Fibroblast of pulmonary artery (primary cell): ENCODE data around the gene DDIT3.

Source experiments
- DNase-seq: peaks from one replicate; pipeline ENCODE4 v3.0.0-alpha.2; 2010; ENCODE audit warnings: low read depth
- H3K4me3 ChIP-seq: replicated peaks from 2 replicates; pipeline ENCODE4 v1.5.1; 2011; ENCODE audit warnings: low read depth, mild to moderate bottlenecking, control low read depth, low read length, moderate library complexity
- CTCF ChIP-seq: IDR thresholded peaks from 2 replicates; pipeline ENCODE4 v1.5.1; 2011; ENCODE audit warnings: mild to moderate bottlenecking, control low read depth, low read length, inconsistent platforms; ENCODE audit errors: missing control alignments

Gene DDIT3

DNA sequence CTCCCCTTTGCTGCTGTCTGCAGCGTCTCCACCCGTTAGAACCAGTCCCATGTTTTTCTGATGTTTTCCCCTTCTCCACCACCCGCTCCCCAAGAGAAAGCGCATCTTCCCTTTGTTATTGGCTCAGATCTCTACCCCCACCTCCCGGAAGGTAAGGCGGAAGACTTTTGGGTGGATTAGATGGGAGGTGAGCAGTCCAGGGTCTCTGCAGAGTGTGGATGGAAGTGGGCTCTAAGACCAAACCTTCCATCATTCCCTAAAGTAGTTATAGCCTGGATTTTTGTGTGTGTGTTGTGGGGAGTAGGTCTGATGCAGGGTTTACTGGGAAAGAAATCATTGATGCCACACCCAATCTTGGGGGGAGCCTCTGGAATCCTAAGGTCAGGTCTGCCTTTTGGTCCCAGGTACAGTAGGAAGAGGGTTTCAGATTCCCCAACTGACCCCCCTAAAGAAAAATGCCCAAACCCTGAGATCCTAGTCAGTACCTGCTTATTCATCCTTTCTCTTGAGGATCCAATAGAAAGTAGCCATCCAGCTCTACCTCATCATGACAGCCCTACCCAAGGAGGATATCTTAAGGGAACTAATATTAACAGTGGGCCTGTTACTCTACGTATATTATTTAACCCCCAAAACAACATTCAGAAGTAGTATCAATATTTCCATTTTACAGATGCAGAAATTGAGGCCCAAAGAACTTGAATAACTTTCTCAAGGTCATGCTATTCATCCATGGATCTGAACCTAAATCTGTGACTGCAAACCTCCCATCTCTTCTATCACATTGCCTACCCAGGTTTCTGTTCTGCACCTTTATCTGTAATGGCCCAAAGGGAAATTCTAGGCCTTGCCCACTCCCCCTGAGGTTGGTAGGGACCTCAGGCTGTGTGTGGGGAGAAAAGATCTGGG lies 30.6 kb upstream of the DDIT3 start:
- no peak for TF ChIP-seq CTCF
- no peak overlapping the region for H3K4me3 ChIP-seq
- DNase-seq, result no peak

DNA sequence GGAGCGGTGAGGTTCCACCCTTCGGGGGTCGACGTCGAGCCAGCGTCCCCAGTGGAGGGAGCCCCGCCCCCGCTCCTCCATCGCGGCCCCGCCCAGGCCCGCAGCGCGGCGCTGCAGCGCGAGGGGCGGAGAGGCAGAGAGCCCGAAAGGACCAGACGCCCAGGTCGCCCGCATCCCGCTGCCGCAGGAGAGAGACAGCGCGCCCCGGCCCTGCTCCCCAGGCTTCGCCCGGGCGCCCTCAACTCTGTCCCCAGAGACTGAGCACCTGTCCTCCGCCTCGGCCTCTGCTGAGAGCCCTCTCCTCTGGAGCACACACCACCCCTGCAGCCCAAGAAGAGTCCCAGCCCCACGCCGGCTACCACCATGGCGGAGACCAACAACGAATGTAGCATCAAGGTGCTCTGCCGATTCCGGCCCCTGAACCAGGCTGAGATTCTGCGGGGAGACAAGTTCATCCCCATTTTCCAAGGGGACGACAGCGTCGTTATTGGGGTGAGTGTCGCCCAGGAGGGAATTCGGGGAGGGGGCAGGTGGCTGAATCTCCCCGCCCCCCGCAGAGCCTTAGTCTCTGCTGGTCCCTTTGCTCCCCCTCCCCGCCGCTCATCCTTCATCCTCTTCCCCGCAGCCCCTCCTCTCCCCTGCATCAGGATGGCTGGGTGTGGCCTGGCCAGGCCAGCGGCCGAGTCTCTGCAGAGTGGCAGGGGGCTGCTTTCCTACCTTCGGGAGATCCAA lies 29.8 kb upstream of the DDIT3 start, which contains the start of gene KIF5A:
Gene KIF5A, plus strand, starts transcription at position 136 of the 732 bp plus-strand sequence. Its CDS starts 228 bp downstream, at position 364.
- DNase-seq, result no peak
- TF ChIP-seq CTCF, result no peak
- peak within 1 kb of the TSS; percentile 35 for H3K4me3 ChIP-seq

- no peak overlapping the region for H3K4me3 ChIP-seq
Observed at GRCh38 chr12:57549203-57549908, 29.0 kb upstream of the DDIT3 start.

GRCh38 chr12:57548488-57548887 lies 28.2 kb upstream of the DDIT3 start:
- no peak for TF ChIP-seq CTCF
- no peak for DNase-seq
- H3K4me3 ChIP-seq, result no peak overlapping the region

More at GRCh38 chr12:57549203-57549908, 29.0 kb upstream of the DDIT3 start:
- DNase-seq, result no peak
- TF ChIP-seq CTCF, result no peak

DNA sequence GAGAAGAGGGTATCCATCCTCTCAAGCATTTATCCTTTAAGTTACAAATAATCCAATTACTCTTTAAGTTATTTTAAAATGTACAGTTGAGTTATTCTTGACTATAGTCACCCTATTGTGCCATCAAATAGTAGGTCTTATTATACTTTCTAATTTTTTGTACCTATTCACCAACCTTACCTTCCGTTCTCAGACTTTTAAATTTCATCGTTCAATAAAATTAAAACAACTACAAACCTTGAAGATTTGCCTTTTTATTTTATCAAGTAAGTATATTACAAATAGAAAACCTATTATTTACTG lies 27.6 kb upstream of the DDIT3 start:
- H3K4me3 ChIP-seq, result no peak overlapping the region
- DNase-seq, result no peak
- TF ChIP-seq CTCF, result no peak

- no peak for DNase-seq
- TF ChIP-seq CTCF, result no peak
- peak overlapping the region; percentile 89 for H3K4me3 ChIP-seq
Observed at GRCh38 chr12:57547288-57548012, 27.1 kb upstream of the DDIT3 start.
